Keratinocyte (primary cell): ENCODE measurements around the gene ZBTB7A.

Experiments
- CTCF ChIP-seq, 3 experiments: IDR thresholded peaks in 1 of 3; conservative IDR thresholded peaks in 1 of 3; optimal IDR thresholded peaks in 1 of 3; 2 replicates in 2 of 3; 3 replicates in 1 of 3; pipeline versions ENCODE3 to v1.5.1; 2011; ENCODE audit warnings: low read length in 3 of 3, mild to moderate bottlenecking in 3 of 3, moderate library complexity in 2 of 3, control low read depth in 1 of 3, inconsistent platforms in 1 of 3; ENCODE audit not compliant: insufficient read depth in 2 of 3; ENCODE audit errors: extremely low read depth in 1 of 3
- EZH2 ChIP-seq: IDR thresholded peaks from one replicate; pipeline ENCODE4 v1.6.1; 2012; ENCODE audit warnings: inconsistent platforms, mild to moderate bottlenecking, low read length, moderate library complexity

DNA sequence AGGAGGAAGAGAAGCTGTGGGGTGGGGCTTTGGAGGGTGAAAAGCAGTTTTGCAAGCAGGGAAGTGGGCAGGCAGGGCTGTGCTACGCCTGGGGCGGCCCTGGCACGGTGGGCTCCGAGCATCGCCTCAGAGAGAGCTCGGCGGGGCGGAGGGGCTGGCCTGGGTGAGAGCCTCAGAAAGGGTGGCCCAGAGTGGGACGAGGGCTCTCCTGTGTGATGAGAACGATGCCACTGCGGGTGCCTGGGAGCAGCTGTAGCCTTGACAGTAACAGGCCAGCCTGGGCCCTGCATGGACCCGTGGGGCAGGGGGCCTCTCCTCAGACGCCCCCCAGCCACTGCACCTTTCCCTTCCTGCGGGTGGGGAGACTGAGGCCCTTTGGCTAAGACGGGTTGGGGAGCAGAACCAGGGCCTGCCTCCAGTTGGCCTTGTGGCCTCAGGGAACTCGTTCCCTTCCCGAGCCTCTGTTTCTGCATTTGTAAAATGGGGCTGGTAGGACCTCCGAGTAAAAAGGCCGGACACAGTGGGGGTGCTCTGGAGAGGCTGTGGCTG, 31.6 kb downstream of the ZBTB7A start:
- TF ChIP-seq CTCF (optimal IDR thresholded peaks at IDR 0.05 in 1 of 3, IDR thresholded peaks at IDR 0.05 in 1 of 3, conservative IDR thresholded peaks at IDR 0.05 in 1 of 3; ENCODE audit: extremely low read depth in 1 of 3, insufficient read depth in 2 of 3, low read length in 3 of 3) = no peak
- no peak for TF ChIP-seq EZH2
